GM21619 (cell line): Measurements from ENCODE around the gene BTBD9.

ENCODE experiments used
- ATAC-seq: cut with Tn5 transposase; IDR thresholded peaks from one replicate; pipeline ENCODE4 v1.9.1; 2021; ENCODE audit not compliant: unreplicated experiment

BTBD9 gene

GRCh38 chr6:38153076-38153797, 486.5 kb downstream of the BTBD9 start:
- no peak for ATAC-seq

- ATAC-seq = no peak
Observed at GRCh38 chr6:38152620-38153019, 487.1 kb downstream of the BTBD9 start.

GRCh38 chr6:38151580-38152500, 487.9 kb downstream of the BTBD9 start:
- ATAC-seq = no peak

- no peak for ATAC-seq
Observed at GRCh38 chr6:38150681-38151296, 488.9 kb downstream of the BTBD9 start.

- ATAC-seq = no peak
Observed at GRCh38 chr6:38150021-38150420, 489.7 kb downstream of the BTBD9 start.

DNA sequence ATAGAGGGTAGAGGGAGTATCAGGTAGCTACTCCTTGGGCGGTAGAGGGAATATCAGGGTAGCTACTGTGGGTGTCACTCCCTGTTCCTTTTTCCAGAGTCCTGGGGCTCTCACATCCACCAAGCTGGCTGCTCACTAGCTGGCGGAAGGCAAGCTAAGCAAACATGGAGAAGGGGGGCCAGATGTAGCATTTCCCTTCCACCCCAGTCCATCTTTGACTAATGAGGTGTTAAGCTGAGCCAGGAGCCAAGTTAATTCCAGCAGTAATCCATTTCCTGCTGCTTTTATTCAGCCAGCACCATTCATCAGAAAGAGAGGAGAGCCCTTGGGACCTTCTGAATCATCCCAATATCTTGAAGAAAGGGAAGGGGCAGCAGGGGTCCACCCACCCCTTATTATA, 490.2 kb downstream of the BTBD9 start:
- no peak for ATAC-seq

DNA sequence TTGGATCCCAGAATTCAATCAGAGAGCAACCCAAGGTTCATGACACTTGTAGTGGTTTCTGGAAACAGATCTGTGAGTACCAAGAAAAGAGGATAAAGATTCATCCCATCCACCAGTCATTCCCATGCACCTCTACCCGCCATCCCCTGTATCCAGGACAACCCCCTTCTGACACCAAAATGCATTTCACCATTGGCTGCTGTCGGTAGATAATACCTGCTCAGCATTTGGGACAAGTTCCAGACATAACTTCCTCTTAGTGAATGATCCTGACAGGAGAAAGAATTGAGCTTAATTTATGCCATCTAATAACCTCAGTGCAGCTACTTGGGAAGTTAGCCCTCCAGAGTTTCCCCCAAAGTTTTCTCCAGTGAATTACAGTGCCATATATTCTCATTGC, 491.1 kb downstream of the BTBD9 start:
- no peak for ATAC-seq

- ATAC-seq = no peak
Observed at GRCh38 chr6:38146734-38147027, 493.0 kb downstream of the BTBD9 start.

DNA sequence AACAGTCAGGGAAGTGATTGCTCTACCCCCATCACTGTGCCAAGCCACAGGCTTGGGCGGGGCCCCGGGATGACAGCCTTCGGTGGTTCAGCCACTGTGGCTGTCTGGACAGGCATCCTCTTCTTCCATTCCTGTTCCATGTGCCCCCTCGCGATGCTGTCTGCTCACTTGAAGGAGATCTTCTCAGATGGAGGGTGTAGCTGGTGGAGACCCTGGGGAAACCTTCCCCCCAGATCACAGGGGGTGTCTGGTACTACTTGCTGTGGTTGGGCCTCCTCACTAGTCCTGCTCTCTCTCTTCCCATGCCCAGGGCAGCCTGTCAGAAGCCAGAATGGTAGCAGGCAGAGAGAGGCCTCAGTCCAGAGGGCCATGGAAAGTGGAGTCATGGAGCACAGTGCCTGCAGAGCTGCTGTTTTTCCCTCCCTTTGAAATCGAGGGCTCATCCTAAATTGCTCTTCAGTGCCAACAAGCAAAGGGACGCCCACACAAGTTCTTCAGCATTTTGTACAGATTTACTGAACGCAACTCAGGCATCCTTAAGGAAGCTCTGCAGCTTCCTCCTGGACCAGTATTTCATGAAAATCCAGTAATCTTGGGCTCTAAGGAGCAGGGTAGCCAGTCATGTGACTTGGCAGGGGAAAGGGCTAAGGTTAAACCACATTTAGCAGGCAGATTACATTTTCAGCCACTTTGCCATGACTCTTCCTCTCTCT, 493.6 kb downstream of the BTBD9 start:
- no peak for ATAC-seq

GRCh38 chr6:38144365-38144945, 495.3 kb downstream of the BTBD9 start:
- ATAC-seq = no peak

GRCh38 chr6:38143191-38144150, 496.3 kb downstream of the BTBD9 start:
- no peak for ATAC-seq

GRCh38 chr6:38142178-38142902, 497.4 kb downstream of the BTBD9 start:
- ATAC-seq = no peak

- no peak for ATAC-seq
Observed at GRCh38 chr6:38141716-38142115, 498.0 kb downstream of the BTBD9 start.

DNA sequence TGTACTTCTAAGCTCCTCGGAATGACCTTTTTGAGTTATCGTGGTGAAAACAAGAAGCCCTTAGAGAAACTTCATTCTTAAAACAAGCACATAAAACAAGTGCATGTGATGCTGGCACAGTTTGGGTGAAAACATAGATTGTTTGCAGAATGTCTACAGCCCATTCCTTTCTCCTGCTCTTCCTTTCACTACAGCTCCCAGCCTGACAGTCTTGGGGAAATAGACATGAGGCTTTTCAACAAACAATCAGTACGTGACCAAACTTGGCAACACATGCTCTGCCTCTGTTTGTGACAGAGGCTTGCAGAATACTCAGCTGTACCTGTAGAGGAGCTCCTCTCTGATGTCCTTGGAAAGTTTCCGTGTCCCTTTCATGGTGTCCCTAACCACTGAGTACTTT, 498.6 kb downstream of the BTBD9 start:
- no peak for ATAC-seq

DNA sequence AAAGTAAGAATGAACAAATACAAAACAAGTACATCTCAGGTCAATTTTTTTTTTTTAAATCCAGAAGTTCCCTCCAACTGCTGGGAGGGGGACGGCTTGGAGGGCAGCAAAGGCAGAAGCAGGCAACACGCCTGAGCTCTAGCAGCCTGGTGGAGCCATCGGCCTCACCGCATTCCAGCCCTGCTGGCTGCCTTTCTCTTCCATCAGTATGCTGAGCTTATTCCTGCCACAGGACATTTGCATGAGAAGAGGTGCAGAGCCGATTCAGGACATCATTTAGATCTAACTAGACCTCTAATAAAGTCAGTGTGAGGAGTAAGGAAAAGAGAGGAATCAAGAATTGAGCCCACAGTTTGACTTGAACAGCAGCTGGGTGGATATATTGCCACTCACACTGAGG, 501.4 kb downstream of the BTBD9 start:
- no peak for ATAC-seq

- no peak for ATAC-seq
Observed at GRCh38 chr6:38137608-38138265, 502.0 kb downstream of the BTBD9 start.

DNA sequence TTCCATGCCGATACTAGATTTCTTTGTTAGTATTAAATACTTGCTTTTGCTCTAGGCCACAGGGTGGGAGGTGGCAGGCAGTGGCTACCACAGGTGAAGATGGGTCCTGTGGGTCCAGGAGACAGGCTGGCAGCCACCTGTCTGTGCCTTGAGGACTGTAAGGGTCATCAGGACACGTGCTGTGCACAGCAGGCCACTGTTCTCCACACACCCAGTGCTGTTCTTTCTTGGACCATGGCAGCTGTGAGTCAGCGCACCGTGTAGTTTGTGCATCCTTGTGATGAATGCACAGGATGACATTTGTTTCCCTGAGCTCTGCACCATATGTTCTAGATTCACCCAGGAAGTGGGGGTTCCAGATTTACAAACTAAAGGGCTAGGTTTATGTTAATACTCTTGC, 503.2 kb downstream of the BTBD9 start:
- no peak for ATAC-seq

DNA sequence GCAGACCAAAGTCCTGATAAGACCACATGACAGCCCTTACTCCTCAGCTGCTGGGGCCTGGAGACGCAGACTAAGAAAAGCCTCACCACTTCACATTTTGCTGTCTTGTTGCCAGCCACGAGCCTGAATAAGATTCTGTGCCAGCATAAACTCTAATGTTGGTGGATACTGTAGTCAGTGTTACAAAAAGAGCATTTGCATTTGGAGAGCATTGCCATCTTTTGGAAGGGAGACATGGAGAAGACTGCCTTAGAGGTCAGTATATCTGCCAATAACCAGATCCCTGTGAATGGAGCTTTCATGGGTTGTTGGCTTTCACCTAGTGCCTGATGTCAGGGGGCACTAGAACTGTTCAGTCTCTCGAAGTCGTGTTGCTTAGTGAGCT, 505.0 kb downstream of the BTBD9 start:
- no peak for ATAC-seq
